Thyroid gland (tissue), 4 donors: ENCODE data around the gene CROCC2.

Source experiments
- CTCF ChIP-seq, 6 experiments: fragments of 200-600 bp in 3 of 6; fragments of 450-650 bp in 3 of 6; sonication (generic) in 3 of 6; IDR thresholded peaks; one replicate each; pipeline ENCODE4 v1.5.1; 2016 to 2019; ENCODE audit warnings: antibody characterized with exemption in 6 of 6, mild to moderate bottlenecking in 2 of 6, inconsistent platforms in 1 of 6, moderate library complexity in 1 of 6
- POLR2A ChIP-seq, 2 donors: fragments of 450-650 bp; IDR thresholded peaks; one replicate each; pipeline ENCODE4 v1.6.1; 2017; ENCODE audit warnings: antibody characterized with exemption in 2 of 2, mild to moderate bottlenecking in 2 of 2, moderate library complexity in 1 of 2

DNA sequence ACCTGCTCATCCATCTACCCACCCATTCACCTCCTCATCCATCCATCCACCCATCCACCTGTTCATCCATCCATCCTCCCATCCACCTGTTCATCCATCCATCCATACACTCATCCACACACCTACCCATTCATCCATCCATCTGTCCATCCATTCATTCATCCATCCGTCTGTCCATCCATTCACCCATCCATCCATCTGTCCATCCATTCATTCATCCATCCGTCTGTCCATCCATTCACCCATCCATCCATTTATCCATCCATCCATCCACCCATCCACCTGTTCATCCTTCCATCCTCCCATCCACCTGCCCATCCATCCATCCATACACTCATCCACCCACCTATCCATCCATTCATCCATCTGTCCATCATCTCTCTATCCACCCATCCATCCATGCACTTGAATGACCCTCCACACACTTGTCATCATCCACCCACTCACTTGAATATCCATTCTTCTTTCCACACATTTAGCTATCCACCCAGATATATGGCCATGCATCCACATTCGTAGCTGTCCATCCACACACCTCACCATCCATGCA lies 45.0 kb downstream of the CROCC2 start:
- TF ChIP-seq CTCF (IDR thresholded peaks at IDR 0.05), result no peak
- no peak for TF ChIP-seq POLR2A (IDR thresholded peaks at IDR 0.05)
